BLaER1 (cell line): ENCODE data around the gene MORC2.

Source experiments
- H3K27ac ChIP-seq: shearing (Covaris generic); formaldehyde crosslinking; 2 replicates; pipeline ENCODE4 v1.8.1; 2022
- H3K27me3 ChIP-seq: shearing (Covaris generic); formaldehyde crosslinking; 2 replicates; pipeline ENCODE4 v1.8.1; 2022
- H3K36me3 ChIP-seq: shearing (Covaris generic); formaldehyde crosslinking; 2 replicates; pipeline ENCODE4 v1.8.1; 2022
- H3K4me1 ChIP-seq: shearing (Covaris generic); formaldehyde crosslinking; 2 replicates; pipeline ENCODE4 v1.8.1; 2022
- H3K4me2 ChIP-seq: shearing (Covaris generic); formaldehyde crosslinking; 2 replicates; pipeline ENCODE4 v1.8.1; 2022
- H3K4me3 ChIP-seq: shearing (Covaris generic); formaldehyde crosslinking; 2 replicates; pipeline ENCODE4 v1.8.1; 2022
- H3K9ac ChIP-seq: shearing (Covaris generic); formaldehyde crosslinking; 2 replicates; pipeline ENCODE4 v1.8.1; 2022
- H3K9me3 ChIP-seq: shearing (Covaris generic); formaldehyde crosslinking; 2 replicates; pipeline ENCODE4 v1.8.1; 2022
- H4K20me1 ChIP-seq: shearing (Covaris generic); formaldehyde crosslinking; 2 replicates; pipeline ENCODE4 v1.8.1; 2022
- Cebpa-rat ChIP-seq: shearing (Covaris generic); IDR thresholded peaks from 2 replicates; pipeline ENCODE4 v1.8.1; 2022

Gene MORC2

DNA sequence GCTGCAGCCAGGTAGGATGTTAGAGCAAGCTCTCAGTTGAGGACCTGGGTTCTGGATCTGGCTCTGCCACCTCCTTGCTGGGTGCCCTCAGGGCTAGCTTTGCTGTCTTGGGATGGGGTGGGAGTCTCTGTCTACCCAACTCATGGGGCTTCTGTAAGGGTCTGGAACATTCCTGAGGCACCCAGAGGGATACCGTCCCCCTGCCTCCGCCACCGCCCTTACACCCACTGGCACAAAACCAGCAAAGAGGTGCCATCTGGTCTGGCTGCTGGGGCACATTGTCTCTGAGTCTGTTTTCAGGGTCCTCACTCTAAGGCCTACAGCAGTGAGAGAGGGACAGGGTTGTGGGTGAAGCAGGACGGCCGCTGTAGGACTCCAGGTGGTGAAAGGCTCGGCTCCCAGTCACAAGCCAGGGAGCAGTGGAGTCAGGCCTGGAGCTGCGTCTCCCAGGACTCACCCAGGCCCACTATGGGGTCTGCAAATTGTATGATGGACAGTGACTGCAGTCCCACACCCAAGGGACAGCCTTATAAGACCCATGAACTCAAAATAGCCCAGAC is 84.9 kb downstream of the MORC2 start:
- Histone ChIP-seq H3K27ac (peak overlapping the region; percentile 35; the same call in 1 of the 2 replicates), H3K4me2 (no peak overlapping the region), H3K27me3 (no peaks in the 10 kb centered on the region), H3K4me1 (peaks cover 56% of the 10 kb centered on the region), H3K4me3 (no peak overlapping the region), H3K36me3 (no peaks in the 10 kb centered on the region), H3K9me3 (no peaks in the 10 kb centered on the region), H4K20me1 (no peaks in the 10 kb centered on the region), H3K9ac (no peak overlapping the region)
- no peak for TF ChIP-seq Cebpa-rat

DNA sequence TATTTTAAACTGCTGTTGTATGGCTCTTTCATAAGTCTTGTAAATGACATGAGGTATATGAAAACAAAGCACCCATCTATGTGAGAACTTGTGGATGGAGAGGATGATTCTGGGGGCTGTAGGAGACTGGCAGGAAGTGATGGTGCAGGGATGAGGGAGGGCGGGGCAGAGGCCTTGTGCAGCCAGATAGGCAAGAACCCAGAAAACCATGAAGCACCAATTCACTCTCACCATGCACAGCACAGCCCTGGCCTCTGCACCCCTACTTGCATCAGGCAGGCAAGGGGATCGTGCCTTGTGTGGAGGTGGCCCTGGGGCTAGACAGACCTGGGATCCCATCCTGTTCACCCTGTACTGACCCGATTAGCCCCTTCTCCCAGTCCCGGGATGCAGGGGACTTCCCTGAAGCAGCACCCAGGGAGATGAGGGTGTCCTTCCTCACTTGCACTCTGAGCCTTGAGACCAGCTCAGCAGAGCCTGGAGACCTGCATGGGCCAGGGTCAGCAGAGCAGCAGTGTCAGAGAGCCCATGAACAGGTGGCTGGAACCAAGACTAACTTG is 85.5 kb downstream of the MORC2 start:
- peaks cover 62% of the 10 kb centered on the region for H3K4me1 ChIP-seq
- H3K9ac ChIP-seq = no peak overlapping the region
- no peaks in the 10 kb centered on the region for H3K9me3 ChIP-seq
- 0 out of 2 replicates have a peak overlapping the region, but pooled peaks have one; percentile 6 for H3K27ac ChIP-seq
- H3K4me2 ChIP-seq = no peak overlapping the region
- no peaks in the 10 kb centered on the region for H3K36me3 ChIP-seq
- no peaks in the 10 kb centered on the region for H3K27me3 ChIP-seq
- no peak for TF ChIP-seq Cebpa-rat
- no peaks in the 10 kb centered on the region for H4K20me1 ChIP-seq
- H3K4me3 ChIP-seq = no peak overlapping the region

DNA sequence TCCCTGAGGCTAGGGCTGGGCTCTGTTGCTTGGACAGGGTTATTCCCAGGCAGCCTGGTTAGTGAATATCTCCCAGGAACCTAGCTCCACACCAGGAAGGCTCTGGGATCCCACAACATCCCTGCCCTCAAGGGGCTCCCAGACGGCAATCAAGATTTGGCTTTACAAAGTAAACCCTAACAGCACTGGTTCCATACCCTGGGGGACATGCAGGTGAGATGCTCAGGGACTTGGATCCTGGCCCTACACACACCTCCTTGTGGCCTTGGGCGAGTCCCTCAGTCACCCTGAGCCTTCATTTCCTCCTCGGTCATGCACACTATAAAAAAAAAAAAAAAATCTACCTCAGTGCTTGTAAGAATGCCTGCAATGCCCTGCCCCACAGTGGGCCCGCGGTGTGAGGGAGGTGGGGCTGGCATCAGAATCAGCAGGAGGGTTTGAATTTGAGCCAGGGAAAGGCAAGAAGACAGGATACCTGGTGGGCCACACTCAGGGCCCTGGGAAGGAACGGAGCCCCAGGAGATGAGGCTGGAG is 86.3 kb downstream of the MORC2 start:
- peaks cover 70% of the 10 kb centered on the region for H3K4me1 ChIP-seq
- no peaks in the 10 kb centered on the region for H3K9me3 ChIP-seq
- peak overlapping the region; percentile 92; the same call in 1 of the 2 replicates for H3K4me2 ChIP-seq
- H3K9ac ChIP-seq = no peak overlapping the region
- H3K4me3 ChIP-seq = no peak overlapping the region
- H3K27ac ChIP-seq = peak overlapping the region; percentile 89
- no peaks in the 10 kb centered on the region for H3K27me3 ChIP-seq
- no peaks in the 10 kb centered on the region for H3K36me3 ChIP-seq
- TF ChIP-seq Cebpa-rat = no peak
- no peaks in the 10 kb centered on the region for H4K20me1 ChIP-seq

DNA sequence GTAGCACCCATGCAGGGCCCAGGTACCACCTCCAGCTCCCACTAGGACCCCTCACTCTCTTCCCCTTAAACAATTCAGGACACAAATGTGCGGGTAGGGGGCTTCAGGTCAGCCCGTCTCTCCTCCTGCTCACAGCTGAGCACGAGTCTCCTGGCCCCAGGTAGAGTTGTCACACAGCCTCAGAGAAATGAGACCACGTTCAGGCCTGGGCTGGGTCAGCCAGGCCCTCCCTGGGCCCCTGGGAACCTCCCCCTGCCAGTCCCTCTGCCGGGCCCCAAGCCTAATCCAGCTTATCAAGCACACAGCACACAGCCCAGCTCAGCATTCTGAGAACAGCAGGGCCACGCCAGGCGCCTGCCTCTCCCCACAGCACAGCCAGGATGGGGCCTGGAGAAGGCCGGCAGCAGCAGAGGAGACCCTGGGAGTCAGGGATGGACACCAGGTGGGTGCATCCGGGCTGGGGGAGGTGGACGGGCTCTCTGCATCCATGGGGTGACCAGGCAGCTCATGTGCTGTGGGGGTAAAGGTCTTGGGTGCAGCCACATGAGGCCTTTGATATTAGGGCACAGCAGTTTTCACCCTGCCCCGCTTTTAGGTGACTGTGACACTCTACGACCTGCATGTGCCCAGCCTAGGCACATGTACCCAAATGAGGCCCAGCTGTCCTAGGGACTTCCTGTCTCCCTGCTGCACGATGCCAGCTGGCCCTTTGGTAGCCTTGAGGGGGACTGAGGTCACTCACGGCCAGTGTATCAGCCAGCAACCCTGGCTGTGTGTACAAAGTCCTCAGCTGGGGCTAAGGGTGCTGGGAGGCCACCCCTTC is 87.0 kb downstream of the MORC2 start:
- H3K27ac ChIP-seq = peak overlapping the region; percentile 89
- H3K9ac ChIP-seq = peak overlapping the region; percentile 75; the same call in 1 of the 2 replicates
- no peaks in the 10 kb centered on the region for H3K27me3 ChIP-seq
- no peaks in the 10 kb centered on the region for H3K9me3 ChIP-seq
- no peaks in the 10 kb centered on the region for H4K20me1 ChIP-seq
- peak overlapping the region; percentile 92 for H3K4me2 ChIP-seq
- H3K4me3 ChIP-seq = no peak overlapping the region
- peaks cover 77% of the 10 kb centered on the region for H3K4me1 ChIP-seq
- no peak for TF ChIP-seq Cebpa-rat
- H3K36me3 ChIP-seq = no peaks in the 10 kb centered on the region

DNA sequence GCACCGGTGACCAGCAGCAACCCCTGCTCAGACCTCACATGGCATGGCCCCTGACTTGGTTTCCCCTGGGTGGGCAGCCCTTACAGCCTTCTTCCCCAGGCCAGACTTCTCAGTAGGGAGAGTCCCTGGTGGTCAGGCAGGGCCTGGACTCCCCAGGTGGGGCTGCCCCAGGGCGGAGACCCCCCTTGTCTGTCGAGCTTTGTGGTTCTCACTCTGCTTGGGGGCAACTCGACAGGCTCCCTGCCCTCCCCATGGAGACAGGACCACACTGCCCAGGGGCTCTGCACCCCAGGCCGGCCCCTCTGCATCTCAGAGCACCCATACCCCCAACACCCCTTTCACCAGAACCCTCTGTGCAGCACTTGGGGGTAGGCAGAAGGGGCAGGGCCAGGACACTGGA is 87.7 kb downstream of the MORC2 start:
- Histone ChIP-seq H3K27ac (peak overlapping the region; percentile 89), H3K4me2 (peak overlapping the region; percentile 92), H3K4me3 (no peak overlapping the region), H4K20me1 (no peaks in the 10 kb centered on the region), H3K4me1 (peaks cover 84% of the 10 kb centered on the region), H3K9me3 (no peaks in the 10 kb centered on the region), H3K36me3 (no peaks in the 10 kb centered on the region), H3K9ac (peak overlapping the region; percentile 75; the same call in 1 of the 2 replicates), H3K27me3 (no peaks in the 10 kb centered on the region)
- no peak for TF ChIP-seq Cebpa-rat

DNA sequence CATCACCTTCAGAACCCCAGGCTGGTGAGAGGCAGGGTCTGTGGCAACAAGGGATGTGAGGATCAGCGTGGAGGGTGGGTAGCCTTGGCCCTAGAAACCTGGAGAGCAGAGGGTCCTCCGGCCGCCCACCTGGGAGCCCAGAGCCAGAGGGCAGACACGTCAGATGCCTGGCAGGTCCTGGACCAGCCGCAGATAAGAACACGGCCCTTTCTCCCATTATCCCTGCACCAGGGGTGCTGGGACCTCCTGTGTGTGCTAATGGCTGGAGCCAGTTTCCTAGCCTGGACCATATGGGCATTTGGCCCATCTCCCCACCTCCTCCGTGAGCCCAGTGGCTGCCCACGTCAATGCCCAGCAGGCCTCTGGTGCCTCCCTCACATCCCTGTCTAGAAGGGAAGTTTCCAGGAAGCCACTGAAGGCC is 88.4 kb downstream of the MORC2 start:
- Histone ChIP-seq H3K27me3 (no peaks in the 10 kb centered on the region), H3K9ac (peak overlapping the region; percentile 75; the same call in 1 of the 2 replicates), H3K27ac (peak overlapping the region; percentile 89), H3K4me3 (no peak overlapping the region), H4K20me1 (no peaks in the 10 kb centered on the region), H3K9me3 (no peaks in the 10 kb centered on the region), H3K4me2 (peak overlapping the region; percentile 92), H3K36me3 (no peaks in the 10 kb centered on the region), H3K4me1 (peaks cover 83% of the 10 kb centered on the region)
- TF ChIP-seq Cebpa-rat = no peak

DNA sequence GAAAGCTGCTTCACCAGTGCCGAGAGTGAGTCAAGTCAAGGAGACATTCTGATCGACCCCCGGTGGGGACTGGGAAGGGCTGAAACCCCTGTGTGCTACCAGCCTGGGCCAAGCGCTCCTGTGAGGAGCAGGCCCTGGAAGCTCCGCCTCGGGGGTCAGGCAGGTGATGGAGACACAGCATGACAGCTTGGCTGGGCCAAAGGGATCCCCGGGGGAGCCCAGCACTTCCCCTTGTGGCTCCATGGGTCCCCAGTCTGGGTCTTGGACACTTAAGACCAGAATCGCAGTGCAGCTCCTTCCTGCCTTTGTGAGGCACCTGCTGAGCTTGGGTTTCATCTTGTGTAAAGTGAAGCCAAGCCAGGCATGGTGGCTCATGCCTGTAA is 89.2 kb downstream of the MORC2 start:
- H3K9me3 ChIP-seq = no peaks in the 10 kb centered on the region
- H3K27ac ChIP-seq = peak overlapping the region; percentile 89
- H3K4me1 ChIP-seq = peaks cover 75% of the 10 kb centered on the region
- 0 out of 2 replicates have a peak overlapping the region, but pooled peaks have one; percentile 36 for H3K4me3 ChIP-seq
- peak overlapping the region; percentile 92 for H3K4me2 ChIP-seq
- H4K20me1 ChIP-seq = no peaks in the 10 kb centered on the region
- no peak for TF ChIP-seq Cebpa-rat
- H3K9ac ChIP-seq = peak overlapping the region; percentile 75
- no peaks in the 10 kb centered on the region for H3K36me3 ChIP-seq
- no peaks in the 10 kb centered on the region for H3K27me3 ChIP-seq

DNA sequence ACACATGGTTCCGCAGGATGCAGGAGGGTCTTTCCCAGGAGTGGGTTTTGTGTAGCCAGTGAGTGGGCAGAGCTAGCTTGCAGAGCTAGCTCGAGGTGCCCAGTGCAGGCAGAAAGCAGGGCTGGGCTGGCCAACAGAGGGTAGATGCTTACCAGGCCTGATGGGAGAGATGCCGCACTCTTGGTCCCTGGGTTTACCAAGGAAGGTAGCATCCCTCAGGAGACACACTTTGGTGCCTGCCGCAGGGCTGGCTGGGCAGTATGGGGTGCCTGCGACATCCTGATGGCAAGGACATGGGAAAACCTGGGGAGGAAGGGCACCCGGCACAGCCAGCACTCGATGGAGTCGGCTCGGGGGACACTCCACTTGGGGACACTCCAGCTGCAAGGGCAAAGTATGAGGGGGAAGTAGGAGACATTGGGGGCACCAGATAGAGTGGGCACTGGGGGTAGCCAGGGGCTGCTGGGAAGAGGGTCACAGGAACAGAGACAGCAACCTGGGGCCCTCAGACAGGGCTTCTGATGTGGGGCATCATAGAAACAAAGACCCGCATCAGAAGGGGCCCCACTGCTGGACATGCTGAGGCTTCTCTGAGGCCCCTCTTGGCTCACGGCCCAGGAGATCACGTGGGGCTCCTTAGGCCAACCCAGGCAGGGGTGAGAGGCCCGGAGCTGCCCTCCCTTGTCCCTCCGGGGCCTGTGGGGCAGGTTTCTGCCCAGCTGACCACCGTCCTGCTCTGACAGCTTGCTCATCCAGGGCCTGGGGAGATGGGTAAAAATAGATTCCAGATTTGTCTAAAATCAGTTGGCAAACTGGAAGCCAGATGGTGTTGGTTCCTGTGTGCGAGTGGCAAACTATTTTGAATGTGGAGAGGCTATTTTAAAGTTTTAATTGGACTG is 89.8 kb downstream of the MORC2 start:
- Histone ChIP-seq H3K27ac (peak overlapping the region; percentile 89), H4K20me1 (no peaks in the 10 kb centered on the region), H3K9ac (peak overlapping the region; percentile 75), H3K4me1 (peaks cover 71% of the 10 kb centered on the region), H3K4me2 (peak overlapping the region; percentile 92), H3K36me3 (no peaks in the 10 kb centered on the region), H3K9me3 (no peaks in the 10 kb centered on the region), H3K4me3 (0 out of 2 replicates have a peak overlapping the region, but pooled peaks have one; percentile 36), H3K27me3 (no peaks in the 10 kb centered on the region)
- no peak for TF ChIP-seq Cebpa-rat
